ENCODE data around the gene UBE2F. TPM values are rescaled to one million over a fixed set of nuclear protein-coding genes. Genes with fewer than 3 reads are reported as not detected.

Gene UBE2F, protein sequence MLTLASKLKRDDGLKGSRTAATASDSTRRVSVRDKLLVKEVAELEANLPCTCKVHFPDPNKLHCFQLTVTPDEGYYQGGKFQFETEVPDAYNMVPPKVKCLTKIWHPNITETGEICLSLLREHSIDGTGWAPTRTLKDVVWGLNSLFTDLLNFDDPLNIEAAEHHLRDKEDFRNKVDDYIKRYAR
- polyA plus RNA-seq (ENCODE audit: insufficient read length) = 42.3 TPM
- long read RNA-seq, donor 1, transcript UBE2F-201 (10 exons, 2,009 nt) = major isoform, 15 of 18 reads
- long read RNA-seq, donor 1, partial matches to known transcripts = 0 of 18 reads
- long read RNA-seq, donor 1, other reads (novel, unspliced or antisense) = 0 of 18 reads
- long read RNA-seq, donor 2, transcript UBE2F-201 (10 exons, 2,009 nt) = major isoform, 10 of 11 reads
- long read RNA-seq, donor 2, partial matches to known transcripts = 0 of 11 reads
- long read RNA-seq, donor 2, other reads (novel, unspliced or antisense) = 0 of 11 reads
- long read RNA-seq, donor 3, transcript UBE2F-201 (10 exons, 2,009 nt) = major isoform, 5 of 13 reads
- long read RNA-seq, donor 3, partial matches to known transcripts = 5 of 13 reads
- long read RNA-seq, donor 3, other reads (novel, unspliced or antisense) = 0 of 13 reads
- long read RNA-seq, donor 4, partial matches to known transcripts = 0 of 3 reads
- long read RNA-seq, donor 4, other reads (novel, unspliced or antisense) = 0 of 3 reads
- long read RNA-seq, donor 5, transcript UBE2F-201 (10 exons, 2,009 nt) = major isoform, 25 of 36 reads
- long read RNA-seq, donor 5, partial matches to known transcripts = 6 of 36 reads
- long read RNA-seq, donor 5, other reads (novel, unspliced or antisense) = 0 of 36 reads
- long read RNA-seq, donor 6, transcript UBE2F-201 (10 exons, 2,009 nt) = major isoform, 17 of 22 reads
- long read RNA-seq, donor 6, partial matches to known transcripts = 0 of 22 reads
- long read RNA-seq, donor 6, other reads (novel, unspliced or antisense) = 0 of 22 reads
- long read RNA-seq, donor 7, transcript UBE2F-201 (10 exons, 2,009 nt) = major isoform, 14 of 17 reads
- long read RNA-seq, donor 7, partial matches to known transcripts = 0 of 17 reads
- long read RNA-seq, donor 7, other reads (novel, unspliced or antisense) = 0 of 17 reads
- long read RNA-seq, donor 8, transcript UBE2F-201 (10 exons, 2,009 nt) = major isoform, 7 of 10 reads
- long read RNA-seq, donor 8, partial matches to known transcripts = 0 of 10 reads
- long read RNA-seq, donor 8, other reads (novel, unspliced or antisense) = 0 of 10 reads

DNA sequence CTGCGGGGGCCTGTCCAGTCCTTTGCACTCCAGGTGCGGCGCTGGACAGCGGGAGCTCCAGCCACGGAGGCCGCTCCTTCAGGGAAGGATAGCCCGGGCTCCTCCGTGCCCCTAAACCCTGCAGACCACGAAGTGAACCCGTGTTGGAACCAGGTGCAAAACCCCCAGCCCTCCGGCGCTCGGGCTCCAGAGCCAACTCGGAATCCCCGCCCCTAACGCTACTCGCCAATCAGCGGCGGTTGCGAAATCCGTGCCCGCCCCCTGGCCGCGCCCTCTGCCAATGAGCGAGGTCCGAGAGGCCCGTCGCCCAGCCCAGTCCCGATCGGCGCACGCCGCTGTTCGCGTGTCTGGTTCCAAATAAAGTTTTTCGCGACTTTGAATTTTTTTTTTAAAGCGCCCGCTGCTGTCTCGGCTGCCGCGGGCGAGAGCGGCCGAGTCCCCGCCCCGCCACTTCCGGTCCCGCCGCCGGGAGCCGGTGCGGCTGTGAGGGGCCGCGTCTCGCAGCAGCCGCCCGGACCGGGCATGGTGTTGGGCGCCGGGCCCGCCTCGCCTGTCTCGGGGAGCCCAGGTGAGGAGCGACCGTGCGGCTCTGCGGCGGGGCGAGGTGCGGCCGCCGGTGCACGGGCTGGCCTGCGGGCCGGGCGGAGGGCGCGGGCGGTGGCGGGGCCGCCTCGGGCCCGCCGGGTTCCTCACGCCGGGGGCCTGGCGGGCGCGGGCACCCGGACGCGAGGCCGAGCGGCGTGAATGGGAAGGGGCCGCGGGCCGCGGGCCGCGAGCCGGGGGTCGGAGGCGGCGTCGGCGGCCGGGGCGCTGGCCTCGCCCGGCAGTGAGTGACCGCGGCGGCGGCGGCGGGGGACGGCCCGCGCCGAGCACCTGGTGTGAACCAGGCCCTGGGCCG lies at the start of gene UBE2F:
Gene UBE2F (plus strand): TSS at position 450 of the 898 bp plus-strand sequence. CDS start 6,094 bp downstream, outside the sequence.
- peak; percentile 96 for DNase-seq

GRCh38 chr2:237917696-237918374 lies 49.0 kb upstream of the UBE2F start:
- no peak for DNase-seq

DNA sequence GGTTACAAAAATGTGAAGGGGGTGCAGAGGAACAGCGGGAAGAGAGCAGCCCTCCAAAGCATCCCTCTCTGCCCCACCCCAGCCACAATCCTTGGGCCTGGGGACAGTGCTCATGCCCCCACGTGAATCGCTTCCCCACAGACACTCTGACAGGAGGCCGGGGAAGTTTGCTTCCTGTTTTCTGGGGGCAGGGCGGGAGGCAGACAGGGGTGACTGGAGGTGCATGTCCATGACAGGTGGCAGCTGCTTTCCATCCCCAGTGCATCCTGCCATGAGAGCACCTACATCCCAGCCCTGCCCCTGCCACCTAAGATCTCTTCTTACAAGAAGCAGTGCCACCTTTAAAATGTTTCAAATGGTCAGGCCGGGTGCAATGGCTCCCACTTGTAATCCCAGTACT lies 47.2 kb upstream of the UBE2F start:
- no peak for DNase-seq

- no peak for DNase-seq
These were observed 46.1 kb upstream of the UBE2F start for GRCh38 chr2:237920673-237921072.

DNA sequence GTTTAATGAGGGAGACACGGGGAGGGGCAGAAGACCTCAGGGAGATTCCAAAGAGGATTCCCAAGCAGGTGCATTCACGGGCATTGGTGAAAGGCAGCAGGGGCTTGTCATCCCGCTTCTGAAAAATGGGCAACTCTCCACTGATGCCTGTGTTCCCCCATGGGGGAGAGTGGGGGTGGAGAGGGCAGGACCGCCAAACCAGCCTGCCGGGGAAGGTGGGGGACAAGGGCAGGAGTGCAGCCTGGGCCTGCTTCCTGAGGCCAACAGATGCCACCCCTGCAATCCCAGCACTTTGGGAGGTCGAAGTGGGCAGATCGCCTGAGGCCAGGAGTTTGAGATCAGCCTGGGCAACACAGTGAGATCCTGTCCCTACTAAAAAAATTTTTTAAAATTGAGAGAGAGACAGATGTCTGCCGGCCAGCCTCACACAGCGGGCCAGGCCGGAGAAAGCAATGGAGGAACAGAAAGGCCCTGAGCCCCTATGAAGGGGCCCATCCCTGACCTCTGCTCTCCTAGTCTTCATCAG lies 44.8 kb upstream of the UBE2F start:
- DNase-seq = no peak

- DNase-seq = no peak
These were observed 44.0 kb upstream of the UBE2F start for GRCh38 chr2:237922641-237923361.

DNA sequence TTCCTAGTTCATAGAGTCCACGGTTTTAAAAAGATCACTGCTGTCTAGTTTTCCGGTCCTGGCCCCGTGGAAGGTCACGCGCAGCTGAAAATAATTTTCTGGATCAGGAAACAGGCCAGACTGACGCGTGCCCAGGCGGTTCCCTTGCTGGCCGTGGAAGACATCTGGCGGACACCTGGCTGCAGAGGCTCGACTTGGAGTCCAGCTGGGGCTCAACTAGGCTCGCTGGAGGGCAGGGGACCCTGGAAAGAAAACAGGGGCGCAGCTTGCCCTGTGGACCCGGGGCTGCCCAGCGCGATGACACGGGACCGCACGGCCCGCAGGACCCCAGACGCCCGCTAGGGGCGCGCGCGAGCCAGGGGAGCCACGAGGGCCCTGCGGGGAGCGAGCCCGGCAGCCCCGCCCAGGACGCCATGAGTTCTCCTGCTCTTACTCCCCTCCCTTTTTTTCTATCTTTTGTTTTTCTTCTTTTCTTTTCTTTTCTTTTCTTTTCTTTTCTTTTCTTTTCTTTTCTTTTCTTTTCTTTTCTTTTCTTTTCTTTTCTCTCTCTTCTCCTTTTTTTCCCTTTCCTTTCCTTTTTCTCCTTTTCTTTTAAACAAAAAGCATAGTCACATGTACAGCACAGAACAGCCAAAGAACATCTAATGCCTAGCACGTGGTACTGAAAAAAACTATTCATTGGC lies 43.2 kb upstream of the UBE2F start:
- DNase-seq = no peak

- DNase-seq = no peak
These were observed 42.7 kb upstream of the UBE2F start for GRCh38 chr2:237924164-237924534.

- DNase-seq = no peak
These were observed 39.7 kb upstream of the UBE2F start for GRCh38 chr2:237927135-237927534.

GRCh38 chr2:237927986-237928385 lies 38.8 kb upstream of the UBE2F start:
- no peak for DNase-seq

DNA sequence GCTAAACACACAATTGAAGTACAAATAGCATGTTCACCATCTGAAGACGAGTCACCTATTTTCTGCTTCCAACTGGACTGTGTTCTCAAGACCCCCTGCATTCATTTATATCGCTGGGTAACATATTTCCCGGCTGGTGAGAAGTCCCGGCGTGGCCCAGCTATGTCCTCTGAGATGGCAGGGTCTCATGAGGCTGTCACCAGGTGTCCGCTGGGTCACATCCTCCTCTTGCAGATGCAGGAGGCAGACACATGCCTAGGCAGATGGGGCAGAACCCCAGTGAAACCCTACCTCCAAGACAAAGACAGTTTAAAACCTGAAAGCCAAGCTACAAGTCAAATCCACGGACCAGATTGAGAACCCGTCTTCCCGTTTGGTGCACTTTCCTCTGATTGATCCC lies 36.8 kb upstream of the UBE2F start:
- no peak for DNase-seq

- no peak for DNase-seq
These were observed 35.6 kb upstream of the UBE2F start for GRCh38 chr2:237931205-237931721.

GRCh38 chr2:237932731-237933131 lies 34.1 kb upstream of the UBE2F start:
- DNase-seq = no peak

- DNase-seq = no peak
These were observed 32.6 kb upstream of the UBE2F start for GRCh38 chr2:237934186-237934585.

DNA sequence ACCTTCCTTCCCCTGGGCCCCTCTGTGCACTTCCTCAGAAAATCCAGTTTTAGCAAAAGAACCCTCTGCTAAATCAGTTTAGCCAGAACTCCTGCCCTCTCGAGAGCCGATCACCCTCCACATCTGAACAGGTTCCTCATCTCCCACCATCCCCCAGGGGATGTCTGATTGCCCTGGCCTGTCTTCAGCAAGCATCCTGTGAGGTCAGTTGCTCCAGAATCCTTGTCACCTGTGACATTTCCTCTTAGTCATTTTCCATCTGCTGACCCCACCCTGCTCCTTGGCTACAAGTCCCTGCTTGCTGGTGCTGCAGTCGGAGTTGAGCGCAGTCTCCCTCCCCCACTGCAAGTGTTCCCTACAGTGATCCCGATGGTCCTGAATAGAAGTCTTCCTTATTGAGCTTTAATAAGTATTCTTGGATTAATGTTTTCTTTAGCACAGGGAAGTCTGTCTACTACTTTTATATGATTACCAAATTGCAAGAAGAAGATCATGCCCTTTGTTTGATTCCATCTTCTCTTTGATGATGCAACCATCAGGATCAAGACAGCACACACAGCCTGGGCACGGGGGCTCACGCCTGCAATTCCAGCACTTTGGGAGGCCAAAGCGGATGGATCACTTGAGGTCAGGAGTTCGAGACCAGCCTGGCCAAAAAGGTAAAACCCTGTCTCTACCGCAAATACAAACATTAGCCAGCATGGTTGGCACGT lies 30.9 kb upstream of the UBE2F start:
- no peak for DNase-seq

GRCh38 chr2:237939251-237939650 lies 27.6 kb upstream of the UBE2F start:
- no peak for DNase-seq

GRCh38 chr2:237940828-237941227 lies 26.0 kb upstream of the UBE2F start:
- DNase-seq = no peak

DNA sequence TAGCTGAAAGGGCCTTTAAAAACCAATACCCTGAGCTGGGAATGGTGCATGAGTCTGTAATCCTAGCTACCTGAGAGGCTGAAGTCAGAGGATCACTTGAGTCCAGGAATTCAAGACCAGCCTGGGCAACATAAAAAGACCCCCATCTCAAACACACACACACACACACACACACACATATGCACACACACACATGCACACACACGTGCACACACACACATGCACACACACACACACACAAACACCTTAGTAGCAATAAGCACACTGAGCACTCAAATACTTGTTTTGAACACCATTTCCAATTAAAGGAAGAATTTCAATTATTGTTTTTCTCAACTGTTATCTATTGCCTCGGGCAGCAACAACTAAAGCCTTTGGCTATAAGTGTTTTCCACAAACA lies 25.6 kb upstream of the UBE2F start:
- no peak for DNase-seq
